Gastroesophageal sphincter (tissue), 3 donors: Measurements from ENCODE around the gene CTTN.

Experiments
- CTCF ChIP-seq, 4 experiments: fragments of 200-600 bp in 2 of 4; fragments of 450-650 bp in 2 of 4; sonication (generic) in 1 of 4; IDR thresholded peaks; one replicate each; pipeline ENCODE4 v1.5.1; 2017 to 2019; ENCODE audit warnings: antibody characterized with exemption in 4 of 4, mild to moderate bottlenecking in 2 of 4, moderate library complexity in 2 of 4
- POLR2A ChIP-seq, 2 donors: fragments of 450-650 bp; IDR thresholded peaks; one replicate each; pipeline ENCODE4 v1.6.1; 2017; ENCODE audit warnings: antibody characterized with exemption in 2 of 2, mild to moderate bottlenecking in 2 of 2, moderate library complexity in 1 of 2
- POLR2AphosphoS5 ChIP-seq: sonication (generic); formaldehyde crosslinking; IDR thresholded peaks from one replicate; pipeline ENCODE4 v1.6.1; 2017; ENCODE audit warnings: antibody characterized with exemption

- TF ChIP-seq CTCF (IDR thresholded peaks at IDR 0.05) (no peak), POLR2A (IDR thresholded peaks at IDR 0.05) (no peak), POLR2AphosphoS5 (no peak)
These were observed 39.6 kb upstream of the CTTN start for GRCh38 chr11:70358753-70359152.
